IPS-18c (cell line): ENCODE data around the gene NBL1.

Source experiments
- H3K4me3 ChIP-seq: 2 replicates; pipeline ENCODE4 v1.7.0; 2013; ENCODE audit warnings: low read depth, mild to moderate bottlenecking, low read length, moderate library complexity; ENCODE audit not compliant: insufficient read depth
- H3K9me3 ChIP-seq: one replicate; pipeline ENCODE4 v1.6.1; 2013; ENCODE audit warnings: mild to moderate bottlenecking, low read length, moderate library complexity; ENCODE audit not compliant: control insufficient read depth, insufficient read depth

Gene NBL1

DNA sequence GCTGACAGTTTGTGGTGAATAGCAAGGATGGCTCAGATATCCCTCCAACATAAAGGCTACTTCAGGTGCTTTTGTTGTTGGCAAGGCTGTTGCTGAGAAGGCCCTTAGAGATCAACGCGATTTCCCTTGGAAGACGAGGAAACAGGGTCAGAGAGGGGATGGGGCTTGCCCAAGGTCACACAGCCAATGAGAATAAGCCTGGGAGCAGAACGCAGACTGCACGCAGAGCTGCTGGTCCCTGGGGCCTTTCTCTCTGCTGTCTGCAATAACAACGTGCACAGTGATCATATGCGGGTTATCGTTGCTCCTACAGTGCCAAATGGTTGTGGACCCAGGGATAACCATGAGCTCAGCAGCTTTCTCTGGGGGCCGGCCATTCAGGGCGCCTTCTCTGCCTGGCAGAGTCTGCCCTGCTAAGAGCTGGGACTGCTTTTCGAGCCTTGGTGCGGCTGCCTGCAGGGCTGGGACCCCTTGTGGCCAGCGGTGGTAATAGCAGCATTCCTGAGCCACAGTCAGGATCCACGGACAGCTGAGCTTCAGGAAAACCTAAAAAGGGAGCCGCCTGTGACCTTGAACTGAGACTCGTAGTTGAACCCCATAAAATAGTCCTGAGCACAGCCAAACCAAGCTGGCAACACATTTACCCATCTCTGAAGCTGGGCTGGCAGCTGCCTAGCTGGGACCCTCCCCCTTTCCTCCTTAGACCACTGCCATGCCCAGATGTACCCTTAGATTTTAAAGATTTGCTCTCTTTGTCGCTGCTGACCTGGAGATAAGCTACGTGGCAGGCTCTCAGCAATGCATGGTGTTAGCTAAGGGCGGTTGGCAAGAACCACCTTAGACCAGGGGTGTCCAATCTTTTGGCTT, 60.4 kb downstream of the NBL1 start:
- H3K4me3 ChIP-seq, result peak overlapping the region; percentile 32
- H3K9me3 ChIP-seq, result peaks cover 2% of the 10 kb centered on the region

DNA sequence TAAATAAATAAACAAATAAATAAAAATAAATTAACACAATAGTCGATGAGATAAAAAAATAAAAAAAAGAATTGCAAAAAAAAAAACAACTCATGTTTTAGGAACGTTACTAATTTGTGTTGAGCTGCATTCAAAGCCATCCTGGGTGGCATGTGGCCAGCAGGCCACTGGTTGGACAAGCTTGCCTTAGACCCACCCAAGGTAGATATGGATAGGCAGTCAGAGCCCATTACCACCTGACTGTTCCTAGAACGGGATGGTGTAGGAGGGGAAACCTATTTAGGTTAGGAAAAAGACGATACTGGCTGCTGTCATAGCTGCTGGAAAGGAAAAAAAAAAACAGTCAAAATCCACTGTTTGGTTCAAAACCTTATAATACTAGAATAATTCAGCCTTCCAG, 61.4 kb downstream of the NBL1 start:
- Histone ChIP-seq H3K9me3 (peaks cover 2% of the 10 kb centered on the region), H3K4me3 (no peak overlapping the region)

DNA sequence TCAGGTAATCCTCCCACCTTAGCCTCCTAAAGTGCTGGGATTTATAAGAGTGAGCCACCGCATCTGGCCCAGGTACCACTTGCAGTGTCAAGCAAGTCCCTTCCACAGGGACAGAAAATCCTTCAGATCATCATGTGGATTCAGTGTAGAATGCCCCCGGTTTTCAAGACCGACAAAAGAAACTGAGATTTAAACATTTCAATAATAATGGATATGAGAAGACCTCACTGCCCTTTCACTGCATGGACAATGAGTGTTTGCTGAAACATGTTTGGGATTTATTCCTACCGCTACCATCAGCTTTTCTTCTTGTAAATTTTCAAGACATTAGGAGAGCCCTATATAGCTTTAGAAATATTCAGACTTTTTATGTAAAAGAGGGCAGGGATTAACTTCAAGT, 62.0 kb downstream of the NBL1 start:
- Histone ChIP-seq H3K4me3 (no peak overlapping the region), H3K9me3 (peaks cover 2% of the 10 kb centered on the region)
